Natural killer cell treated with Interleukin-12 subunit alpha and Interleukin-12 subunit beta and Interleukin-15 and Interleukin-18, amount 100 ng/mL, for 72 hours (primary cell): ENCODE measurements around the gene HSFX3. TPM values are rescaled to one million over a fixed set of nuclear protein-coding genes. Genes with fewer than 3 reads are reported as not detected.
"Not testable (repeated sequence)": the region's sequence is repeated elsewhere in the genome, so short reads cannot be mapped to it uniquely, and the experiment has no call there.

ENCODE experiments used
- ATAC-seq, 2 donors: fragments of 150-1000 bp; cut with Tn5 transposase in 1 of 2; sonication (Bioruptor Pico), chemical (Tn5 transposase) in 1 of 2; 2 replicates each; pipeline ENCODE4 v1.10.0; 2021
- DNase-seq: peaks from one replicate; pipeline ENCODE4 v3.0.0; 2022; ENCODE audit warnings: low spot score
- H3K27ac Mint-ChIP-seq, 2 donors: 1 replicate in 1 of 2; 2 replicates in 1 of 2; pipeline ENCODE4 v1.8.0; 2022; ENCODE audit warnings: mixed read lengths in 2 of 2, mild to moderate bottlenecking in 1 of 2, moderate library complexity in 1 of 2
- H3K27me3 Mint-ChIP-seq, 2 donors: 1 replicate in 1 of 2; 2 replicates in 1 of 2; pipeline ENCODE4 v1.8.0; 2022; ENCODE audit warnings: mixed read lengths in 2 of 2
- H3K36me3 Mint-ChIP-seq: one replicate; pipeline ENCODE4 v1.8.0; 2022; ENCODE audit warnings: mixed read lengths
- H3K4me1 Mint-ChIP-seq, 2 donors: 1 replicate in 1 of 2; 2 replicates in 1 of 2; pipeline ENCODE4 v1.8.0; 2022; ENCODE audit warnings: low read depth in 2 of 2, mixed read lengths in 2 of 2, mild to moderate bottlenecking in 1 of 2
- H3K4me3 Mint-ChIP-seq: one replicate; pipeline ENCODE4 v1.8.0; 2022; ENCODE audit warnings: mixed read lengths
- H3K9me3 Mint-ChIP-seq: 2 replicates; pipeline ENCODE4 v1.8.0; 2022; ENCODE audit warnings: mixed read lengths
- total RNA-seq, 2 donors: library from RNA; stranded (reverse); gene quantifications; one replicate each; pipeline ENCODE4 v1.2.3, GENCODE V29; 2022

Gene HSFX3
- total RNA-seq, 2 donors from 2014 or later = not detected

GRCh38 chrX:149517308-149517707 lies 32.4 kb downstream of the HSFX3 start:
- no peaks in the 10 kb centered on the region for H3K9me3 Mint-ChIP-seq
- H3K4me1 Mint-ChIP-seq = peaks cover 49 to 78% of the 10 kb centered on the region in 2 donors
- ATAC-seq = no peak
- no peak for DNase-seq
- H3K27ac Mint-ChIP-seq = no peak overlapping the region
- H3K36me3 Mint-ChIP-seq = no peaks in the 10 kb centered on the region
- no peak overlapping the region for H3K4me3 Mint-ChIP-seq
- H3K27me3 Mint-ChIP-seq = peaks cover 0 to 3% of the 10 kb centered on the region in 2 donors

- Mint-ChIP-seq H3K27ac (no peak overlapping the region), H3K9me3 (no peaks in the 10 kb centered on the region), H3K36me3 (no peaks in the 10 kb centered on the region), H3K4me1 (peaks cover 47 to 76% of the 10 kb centered on the region in 2 donors), H3K27me3 (peaks cover 0 to 3% of the 10 kb centered on the region in 2 donors), H3K4me3 (no peak overlapping the region)
- no peak for ATAC-seq
- no peak for DNase-seq
Measured at GRCh38 chrX:149516604-149517003, 33.1 kb downstream of the HSFX3 start.

- Mint-ChIP-seq H3K4me1 (peaks cover 44 to 70% of the 10 kb centered on the region in 2 donors), H3K9me3 (no peaks in the 10 kb centered on the region), H3K36me3 (no peaks in the 10 kb centered on the region), H3K27ac (peak overlapping the region; percentile 56 to 83), H3K27me3 (peaks cover 0 to 3% of the 10 kb centered on the region in 2 donors), H3K4me3 (peak overlapping the region; percentile 75)
- DNase-seq = no peak
- ATAC-seq = peak in 1 of 2 donors; percentile 24
Measured at GRCh38 chrX:149515954-149516602, 33.6 kb downstream of the HSFX3 start.

GRCh38 chrX:149513825-149514428 lies 35.8 kb downstream of the HSFX3 start:
- Mint-ChIP-seq H3K27ac (peak overlapping the region; percentile 56 to 75), H3K4me3 (peak overlapping the region; percentile 60), H3K27me3 (peaks cover 0 to 3% of the 10 kb centered on the region in 2 donors), H3K36me3 (no peaks in the 10 kb centered on the region), H3K9me3 (no peaks in the 10 kb centered on the region), H3K4me1 (peaks cover 36 to 63% of the 10 kb centered on the region in 2 donors)
- no peak for DNase-seq
- peak; percentile 58 to 81 for ATAC-seq

- DNase-seq (no peak), ATAC-seq (peak; percentile 49 to 68)
- Mint-ChIP-seq H3K36me3 (no peaks in the 10 kb centered on the region), H3K9me3 (no peaks in the 10 kb centered on the region), H3K4me3 (no peak overlapping the region), H3K4me1 (peaks cover 36 to 50% of the 10 kb centered on the region in 2 donors), H3K27ac (peak overlapping the region; percentile 44 to 59), H3K27me3 (peaks cover 0 to 7% of the 10 kb centered on the region in 2 donors)
Measured at GRCh38 chrX:149512225-149512885, 37.4 kb downstream of the HSFX3 start.

GRCh38 chrX:149511081-149511480 lies 38.6 kb downstream of the HSFX3 start:
- no peak for ATAC-seq
- H3K4me3 Mint-ChIP-seq = no peak overlapping the region
- H3K36me3 Mint-ChIP-seq = no peaks in the 10 kb centered on the region
- peaks cover 0 to 3% of the 10 kb centered on the region in 2 donors for H3K27me3 Mint-ChIP-seq
- no peak for DNase-seq
- peaks cover 28 to 37% of the 10 kb centered on the region in 2 donors for H3K4me1 Mint-ChIP-seq
- no peaks in the 10 kb centered on the region for H3K9me3 Mint-ChIP-seq
- H3K27ac Mint-ChIP-seq = no peak overlapping the region

GRCh38 chrX:149510386-149510785 lies 39.3 kb downstream of the HSFX3 start:
- Mint-ChIP-seq H3K4me1 (peaks cover 21 to 36% of the 10 kb centered on the region in 2 donors), H3K9me3 (no peaks in the 10 kb centered on the region), H3K27ac (no peak overlapping the region), H3K36me3 (no peaks in the 10 kb centered on the region), H3K4me3 (no peak overlapping the region), H3K27me3 (peaks cover 0 to 3% of the 10 kb centered on the region in 2 donors)
- DNase-seq (no peak), ATAC-seq (no peak)

GRCh38 chrX:149508467-149508866 lies 41.3 kb downstream of the HSFX3 start:
- DNase-seq (no peak), ATAC-seq (no peak)
- H3K9me3 Mint-ChIP-seq = no peaks in the 10 kb centered on the region
- peaks cover 6% of the 10 kb centered on the region for H3K36me3 Mint-ChIP-seq
- H3K27ac Mint-ChIP-seq = no peak overlapping the region
- H3K4me3 Mint-ChIP-seq = no peak overlapping the region
- peaks cover 10 to 28% of the 10 kb centered on the region in 2 donors for H3K4me1 Mint-ChIP-seq
- H3K27me3 Mint-ChIP-seq = peaks cover 0 to 9% of the 10 kb centered on the region in 2 donors

- peaks cover 12 to 21% of the 10 kb centered on the region in 2 donors for H3K4me1 Mint-ChIP-seq
- no peak overlapping the region for H3K4me3 Mint-ChIP-seq
- no peaks in the 10 kb centered on the region for H3K9me3 Mint-ChIP-seq
- ATAC-seq (no peak), DNase-seq (no peak)
- peaks cover 0 to 9% of the 10 kb centered on the region in 2 donors for H3K27me3 Mint-ChIP-seq
- peak overlapping the region in 1 of 2 donors; percentile 88 for H3K27ac Mint-ChIP-seq
- peaks cover 6% of the 10 kb centered on the region for H3K36me3 Mint-ChIP-seq
Measured at GRCh38 chrX:149506349-149506748, 43.4 kb downstream of the HSFX3 start.

- no peaks in the 10 kb centered on the region for H3K9me3 Mint-ChIP-seq
- ATAC-seq = no peak
- H3K27me3 Mint-ChIP-seq = peaks cover 0 to 9% of the 10 kb centered on the region in 2 donors
- peaks cover 6% of the 10 kb centered on the region for H3K36me3 Mint-ChIP-seq
- no peak for DNase-seq
- peak overlapping the region; percentile 99 for H3K4me3 Mint-ChIP-seq
- peak overlapping the region; percentile 88 to 94 for H3K27ac Mint-ChIP-seq
- H3K4me1 Mint-ChIP-seq = peaks cover 16 to 28% of the 10 kb centered on the region in 2 donors
Measured at GRCh38 chrX:149505671-149506070, 44.1 kb downstream of the HSFX3 start.

- peaks cover 0 to 9% of the 10 kb centered on the region in 2 donors for H3K27me3 Mint-ChIP-seq
- ATAC-seq (peak; percentile 90 to 92), DNase-seq (peak; percentile 92)
- H3K27ac Mint-ChIP-seq = peak within 1 kb of the TSS; percentile 88 to 94
- H3K36me3 Mint-ChIP-seq = peaks cover 6% of the 10 kb centered on the region
- H3K4me1 Mint-ChIP-seq = peaks cover 22 to 30% of the 10 kb centered on the region in 2 donors
- no peaks in the 10 kb centered on the region for H3K9me3 Mint-ChIP-seq
- peak within 1 kb of the TSS; percentile 99 for H3K4me3 Mint-ChIP-seq
Measured at GRCh38 chrX:149504915-149505651, 44.6 kb downstream of the HSFX3 start, which contains the start of gene IDS. Gene IDS (minus strand): TSS chrX:149505306. CDS start chrX:149505137, 169 bp downstream.

- Mint-ChIP-seq H3K4me3 (peak overlapping the region; percentile 99), H3K36me3 (peaks cover 6% of the 10 kb centered on the region), H3K27ac (peak overlapping the region; percentile 88 to 94), H3K4me1 (peaks cover 26 to 33% of the 10 kb centered on the region in 2 donors), H3K9me3 (no peaks in the 10 kb centered on the region), H3K27me3 (peaks cover 0 to 9% of the 10 kb centered on the region in 2 donors)
- no peak for DNase-seq
- peak; percentile 29 to 66 for ATAC-seq
Measured at GRCh38 chrX:149504226-149504914, 45.4 kb downstream of the HSFX3 start.

- peak overlapping the region; percentile 88 to 94 for H3K27ac Mint-ChIP-seq
- H3K4me1 Mint-ChIP-seq = peaks cover 26 to 33% of the 10 kb centered on the region in 2 donors
- H3K4me3 Mint-ChIP-seq = peak overlapping the region; percentile 99
- peak; percentile 76 to 81 for ATAC-seq
- not testable (repeated sequence) for H3K36me3 Mint-ChIP-seq, H3K9me3 Mint-ChIP-seq, H3K27me3 Mint-ChIP-seq
- peak; percentile 76 for DNase-seq
Measured at GRCh38 chrX:149503446-149503845, 46.3 kb downstream of the HSFX3 start.
